ENCODE data around the gene GLMP.

GRCh38 chr1:156337888-156338179, 42.4 kb upstream of the GLMP start:
- no peak for TF ChIP-seq POLR2A (IDR thresholded peaks at IDR 0.05; ENCODE audit: low read depth, low read length)
- TF ChIP-seq POLR2AphosphoS5 (IDR thresholded peaks at IDR 0.05; ENCODE audit: low read depth, low read length): no peak
- TF ChIP-seq TAF1 (IDR thresholded peaks at IDR 0.05; ENCODE audit: low read depth, low read length): no peak
- no peak for TF ChIP-seq POU2F2 (IDR thresholded peaks at IDR 0.05; ENCODE audit: low read depth, low read length)
